Endodermal cell (in vitro differentiated cells): ENCODE results near the gene OSGIN1. TPM values are rescaled to one million over a fixed set of nuclear protein-coding genes. Genes with fewer than 3 reads are reported as not detected.

Experiments used
- DNase-seq: peaks from one replicate; pipeline ENCODE4 v3.0.0-alpha.2; 2017
- H3K27ac ChIP-seq: 2 replicates; pipeline ENCODE4 v1.5.1; 2013; ENCODE audit warnings: mild to moderate bottlenecking, low read depth, low read length, moderate library complexity
- H3K27me3 ChIP-seq: 2 replicates; pipeline ENCODE4 v1.6.1; 2013; ENCODE audit warnings: mild to moderate bottlenecking, low read length, moderate library complexity; ENCODE audit not compliant: insufficient read depth, control insufficient read depth, poor library complexity, severe bottlenecking
- H3K36me3 ChIP-seq: 2 replicates; pipeline ENCODE4 v1.7.0; 2013; ENCODE audit warnings: mild to moderate bottlenecking, low read length, moderate library complexity; ENCODE audit not compliant: control insufficient read depth, insufficient read depth
- H3K4me1 ChIP-seq: one replicate; pipeline ENCODE4 v1.7.0; 2013; ENCODE audit warnings: low read length; ENCODE audit not compliant: control insufficient read depth, insufficient read depth
- H3K4me3 ChIP-seq: 2 replicates; pipeline ENCODE4 v1.5.1; 2013; ENCODE audit warnings: mild to moderate bottlenecking, low read length, moderate library complexity
- H3K9ac ChIP-seq: 2 replicates; pipeline ENCODE4 v1.6.1; 2013; ENCODE audit warnings: mild to moderate bottlenecking, low read length, moderate library complexity; ENCODE audit not compliant: poor library complexity, severe bottlenecking; ENCODE audit errors: extremely low read depth
- H3K9me3 ChIP-seq: 2 replicates; pipeline ENCODE4 v1.6.1; 2013; ENCODE audit warnings: mild to moderate bottlenecking, low read length, moderate library complexity; ENCODE audit not compliant: control insufficient read depth
- H3K27ac Mint-ChIP-seq: 2 replicates; pipeline ENCODE4 v1.8.0; 2020; ENCODE audit warnings: mixed read lengths
- H3K27me3 Mint-ChIP-seq: 2 replicates; pipeline ENCODE4 v1.8.0; 2021; ENCODE audit warnings: mild to moderate bottlenecking, mixed read lengths; ENCODE audit not compliant: insufficient read depth
- H3K36me3 Mint-ChIP-seq: 2 replicates; pipeline ENCODE4 v1.8.0; 2020; ENCODE audit warnings: low read depth, mixed read lengths
- H3K4me1 Mint-ChIP-seq: 2 replicates; pipeline ENCODE4 v1.8.0; 2020; ENCODE audit warnings: mixed read lengths
- H3K4me3 Mint-ChIP-seq: 2 replicates; pipeline ENCODE4 v1.8.0; 2020; ENCODE audit warnings: mild to moderate bottlenecking, moderate library complexity, mixed read lengths
- H3K9me3 Mint-ChIP-seq: 2 replicates; pipeline ENCODE4 v1.8.0; 2020; ENCODE audit warnings: mild to moderate bottlenecking, mixed read lengths
- WGBS, 2 experiments: methylation state at CpG; one replicate each; pipeline versions ENCODE4 v1.1.5 to v1.1.7; 2013; ENCODE audit warnings: missing lambda C conversion rate in 2 of 2, mixed read lengths in 1 of 2; ENCODE audit not compliant: insufficient coverage in 1 of 2, insufficient read length in 1 of 2; 5-methylcytosine and 5-hydroxymethylcytosine counted together
- total RNA-seq, 2 donors: library from RNA; stranded (reverse); fragmentation: NEBNext Ultra II Directional in 1 of 2; extraction: Animal tissue kit (Norgen Biotek cat#: 25700) in 1 of 2; gene quantifications; 2 replicates in 1 of 2; 3 replicates in 1 of 2; pipeline ENCODE4 v1.2.1, GENCODE V29; 2021
- TF ChIP-seq, protein P1 (sequence below): fragments of 200-600 bp; sonication (generic); conservative IDR thresholded peaks from 2 replicates; pipeline ENCODE4 v1.5.0; 2021; ENCODE audit warnings: antibody characterized with exemption, mild to moderate bottlenecking

OSGIN1 gene
- total RNA-seq, 2 donors from 2014 or later = 1.6 to 2.7 TPM

DNA sequence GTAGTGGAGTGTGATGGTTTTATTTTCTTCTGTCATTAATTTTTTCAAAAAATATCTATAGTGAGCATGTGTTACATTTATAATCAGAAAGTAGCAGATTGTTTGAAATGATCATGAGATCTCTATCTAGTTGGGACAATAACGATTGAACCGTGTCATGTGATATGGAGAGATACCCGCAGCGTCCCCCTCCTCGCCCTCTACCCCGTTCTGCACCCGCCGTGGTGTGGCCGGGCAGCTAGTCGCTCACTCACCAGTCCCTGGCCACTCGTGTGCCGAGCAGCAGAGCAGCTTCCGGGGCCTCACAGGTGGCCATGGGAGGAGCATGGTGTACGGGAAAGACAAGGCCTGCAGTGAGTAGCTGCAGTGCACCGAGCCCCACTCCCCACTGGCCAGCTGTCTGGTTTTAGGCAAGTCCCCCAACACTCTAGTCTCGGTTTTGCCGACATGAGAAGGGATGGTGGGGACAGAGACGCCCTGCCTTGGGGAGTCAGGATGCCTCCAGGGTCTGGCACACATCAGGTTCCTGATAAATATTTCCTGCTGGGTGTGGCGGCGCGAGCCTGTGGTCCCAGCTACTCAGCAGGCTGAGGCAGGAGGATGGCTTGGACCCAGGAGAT, 38.8 kb upstream of the OSGIN1 start:
- Histone ChIP-seq H3K4me1 (peaks cover 9% of the 10 kb centered on the region), H3K27me3 (no peaks in the 10 kb centered on the region), H3K27ac (no peak overlapping the region), H3K9me3 (no peaks in the 10 kb centered on the region), H3K36me3 (peaks cover 89% of the 10 kb centered on the region), H3K9ac (no peak overlapping the region), H3K4me3 (no peak overlapping the region)
- Mint-ChIP-seq H3K9me3 (no peaks in the 10 kb centered on the region), H3K4me3 (no peak overlapping the region), H3K36me3 (peaks cover 96% of the 10 kb centered on the region), H3K27ac (no peak overlapping the region), H3K27me3 (no peaks in the 10 kb centered on the region), H3K4me1 (peaks cover 21% of the 10 kb centered on the region)
- no peak for DNase-seq
- TF ChIP-seq, protein P1, sequence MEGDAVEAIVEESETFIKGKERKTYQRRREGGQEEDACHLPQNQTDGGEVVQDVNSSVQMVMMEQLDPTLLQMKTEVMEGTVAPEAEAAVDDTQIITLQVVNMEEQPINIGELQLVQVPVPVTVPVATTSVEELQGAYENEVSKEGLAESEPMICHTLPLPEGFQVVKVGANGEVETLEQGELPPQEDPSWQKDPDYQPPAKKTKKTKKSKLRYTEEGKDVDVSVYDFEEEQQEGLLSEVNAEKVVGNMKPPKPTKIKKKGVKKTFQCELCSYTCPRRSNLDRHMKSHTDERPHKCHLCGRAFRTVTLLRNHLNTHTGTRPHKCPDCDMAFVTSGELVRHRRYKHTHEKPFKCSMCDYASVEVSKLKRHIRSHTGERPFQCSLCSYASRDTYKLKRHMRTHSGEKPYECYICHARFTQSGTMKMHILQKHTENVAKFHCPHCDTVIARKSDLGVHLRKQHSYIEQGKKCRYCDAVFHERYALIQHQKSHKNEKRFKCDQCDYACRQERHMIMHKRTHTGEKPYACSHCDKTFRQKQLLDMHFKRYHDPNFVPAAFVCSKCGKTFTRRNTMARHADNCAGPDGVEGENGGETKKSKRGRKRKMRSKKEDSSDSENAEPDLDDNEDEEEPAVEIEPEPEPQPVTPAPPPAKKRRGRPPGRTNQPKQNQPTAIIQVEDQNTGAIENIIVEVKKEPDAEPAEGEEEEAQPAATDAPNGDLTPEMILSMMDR = no peak
- 94 to 95% methylated on average over 21 of the region's 21 CpGs for WGBS, 2 experiments

DNA sequence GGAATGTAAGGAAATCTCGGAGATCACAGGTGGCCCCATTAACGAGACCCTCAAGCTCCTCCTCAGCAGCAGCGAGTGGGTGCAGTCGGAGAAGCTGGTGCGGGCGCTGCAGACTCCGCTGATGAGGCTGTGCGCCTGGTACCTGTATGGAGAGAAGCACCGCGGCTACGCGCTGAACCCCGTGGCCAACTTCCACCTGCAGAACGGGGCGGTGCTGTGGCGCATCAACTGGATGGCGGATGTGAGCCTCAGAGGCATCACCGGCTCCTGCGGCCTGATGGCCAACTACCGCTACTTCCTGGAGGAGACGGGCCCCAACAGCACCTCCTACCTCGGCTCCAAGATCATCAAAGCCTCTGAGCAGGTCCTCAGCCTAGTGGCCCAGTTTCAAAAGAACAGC, 38.0 kb upstream of the OSGIN1 start:
- Histone ChIP-seq H3K9ac (no peak overlapping the region), H3K9me3 (no peaks in the 10 kb centered on the region), H3K27me3 (no peaks in the 10 kb centered on the region), H3K36me3 (peaks cover 89% of the 10 kb centered on the region), H3K4me1 (peaks cover 9% of the 10 kb centered on the region), H3K4me3 (no peak overlapping the region), H3K27ac (no peak overlapping the region)
- no peak for DNase-seq
- H3K9me3 Mint-ChIP-seq = no peaks in the 10 kb centered on the region
- TF ChIP-seq, protein P1 = no peak
- H3K4me1 Mint-ChIP-seq = peaks cover 21% of the 10 kb centered on the region
- H3K36me3 Mint-ChIP-seq = peaks cover 95% of the 10 kb centered on the region
- no peak overlapping the region for H3K27ac Mint-ChIP-seq
- no peaks in the 10 kb centered on the region for H3K27me3 Mint-ChIP-seq
- 95 to 99% methylated on average over 22 of the region's 22 CpGs for WGBS, 2 experiments
- H3K4me3 Mint-ChIP-seq = no peak overlapping the region

DNA sequence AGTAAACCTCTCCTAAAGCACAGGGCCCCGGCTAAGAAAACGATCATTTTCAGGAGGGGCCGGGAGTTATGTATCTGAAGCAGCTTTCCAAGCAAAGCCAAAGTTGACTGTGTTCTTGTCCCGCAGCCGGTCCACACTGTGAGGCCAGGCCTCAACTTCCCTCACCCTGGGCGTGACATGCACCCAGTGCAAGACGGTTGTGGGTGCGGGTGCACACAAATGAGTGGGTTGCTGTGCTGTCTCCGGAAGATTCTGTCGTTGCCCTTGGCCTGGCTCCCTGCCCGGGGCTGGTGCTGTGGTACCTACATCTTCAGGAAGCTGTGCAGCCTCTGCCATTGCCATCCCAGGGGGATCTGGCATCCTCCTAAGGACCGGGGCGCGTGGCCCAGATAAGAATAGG, 37.5 kb upstream of the OSGIN1 start:
- no peaks in the 10 kb centered on the region for H3K27me3 Mint-ChIP-seq
- peaks cover 95% of the 10 kb centered on the region for H3K36me3 Mint-ChIP-seq
- no peak overlapping the region for H3K9ac ChIP-seq
- TF ChIP-seq, protein P1 = no peak
- H3K4me1 Mint-ChIP-seq = peaks cover 21% of the 10 kb centered on the region
- H3K27ac Mint-ChIP-seq = no peak overlapping the region
- H3K4me3 ChIP-seq = no peak overlapping the region
- no peaks in the 10 kb centered on the region for H3K27me3 ChIP-seq
- H3K4me3 Mint-ChIP-seq = no peak overlapping the region
- H3K9me3 ChIP-seq = no peaks in the 10 kb centered on the region
- WGBS, 2 experiments = 94 to 97% methylated on average over 11 to 14 of the region's 14 CpGs
- peaks cover 9% of the 10 kb centered on the region for H3K4me1 ChIP-seq
- H3K36me3 ChIP-seq = peaks cover 89% of the 10 kb centered on the region
- DNase-seq = no peak
- H3K9me3 Mint-ChIP-seq = no peaks in the 10 kb centered on the region
- H3K27ac ChIP-seq = no peak overlapping the region
